ENCODE data around the gene KIF18B. TPM values are rescaled to one million over a fixed set of nuclear protein-coding genes. Genes with fewer than 3 reads are reported as not detected.

The KIF18B gene
- total and polyA plus RNA-seq, 2 of the 13 experiments (the other 11 are each of a cell fraction or from before 2014, with no cell fraction given) = 15.2 to 15.3 TPM

GRCh38 chr17:44899074-44899782 lies 48.3 kb downstream of the KIF18B start, which contains the start of gene EFTUD2 (continued):
- TF ChIP-seq LCORL (IDR thresholded peaks at IDR 0.05) (peak; percentile 90), LCORL (CRISPR knock-in tag; IDR thresholded peaks at IDR 0.05) (no peak; the same call in none of the 2 replicates), SNAPC4 (CRISPR knock-in tag; IDR thresholded peaks at IDR 0.05) (0 out of 2 replicates have a peak, but pooled peaks have one; percentile 22), KLF9 (CRISPR knock-in tag; IDR thresholded peaks at IDR 0.05; ENCODE audit: low read depth) (peak; percentile 93), CREB1 (IDR thresholded peaks at IDR 0.05) (peak; percentile 97), CREB1 (CRISPR knock-in tag; IDR thresholded peaks at IDR 0.05) (peak; percentile 98), SNRNP70 (IDR thresholded peaks at IDR 0.05; ENCODE audit: low read depth, low read length) (no peak), ZNF318 (CRISPR knock-in tag; IDR thresholded peaks at IDR 0.05) (peak; percentile 86; the same call in 1 of the 2 replicates), ZNF12 (CRISPR knock-in tag; IDR thresholded peaks at IDR 0.05) (peak; percentile 58; the same call in 1 of the 2 replicates), RFX3 (CRISPR knock-in tag; IDR thresholded peaks at IDR 0.05) (peak; percentile 93), ZNF331 (CRISPR knock-in tag; IDR thresholded peaks at IDR 0.05) (peak; percentile 87), PRMT3 (CRISPR knock-in tag; IDR thresholded peaks at IDR 0.05; ENCODE audit: borderline replicate concordance, low read depth) (no peak), ZNF362 (CRISPR knock-in tag; IDR thresholded peaks at IDR 0.05; ENCODE audit: borderline replicate concordance) (peak; percentile 69; the same call in 1 of the 2 replicates), PLRG1 (conservative IDR thresholded peaks at IDR 0.05) (no peak)
